Left lung (tissue), 10 donors: ENCODE measurements around the gene SREBF1. TPM values are rescaled to one million over a fixed set of nuclear protein-coding genes. Genes with fewer than 3 reads are reported as not detected.
A peak's percentile ranks its signal among the peaks of the same experiment; 100 is the strongest.

Experiments used
- ATAC-seq: fragments of 200-7000 bp; cut with Tn5 transposase; one replicate; pipeline ENCODE4 v1.9.1; 2020; ENCODE audit warnings: moderate library complexity
- DNase-seq, 4 donors: peaks; one replicate each; pipeline ENCODE4 v3.0.0-alpha.2; 2013 to 2020
- H3K27ac ChIP-seq, 2 donors: fragments of 200-600 bp; sonication (generic) in 1 of 2; one replicate each; pipeline versions ENCODE4 v1.5.0 to v1.8.0; 2020 to 2021
- H3K27me3 ChIP-seq, 2 donors: fragments of 200-600 bp; sonication (generic) in 1 of 2; one replicate each; pipeline versions ENCODE4 v1.5.0 to v1.8.0; 2020 to 2021
- H3K36me3 ChIP-seq, 2 donors: fragments of 200-600 bp; sonication (generic) in 1 of 2; one replicate each; pipeline versions ENCODE4 v1.5.0 to v1.8.0; 2020 to 2021
- H3K4me1 ChIP-seq, 2 donors: fragments of 200-600 bp; one replicate each; pipeline ENCODE4 v1.8.0; 2021
- H3K4me3 ChIP-seq, 2 donors: fragments of 200-600 bp; sonication (generic) in 1 of 2; one replicate each; pipeline versions ENCODE4 v1.5.0 to v1.8.0; 2020 to 2021; ENCODE audit warnings: mild to moderate bottlenecking in 1 of 2
- H3K9me3 ChIP-seq, 2 donors: fragments of 200-600 bp; sonication (generic) in 1 of 2; one replicate each; pipeline versions ENCODE4 v1.5.0 to v1.8.0; 2020 to 2021
- intact Hi-C, 2 donors: fragments of 100-400 bp; cut with DNase I; formaldehyde crosslinking; loops; one replicate each; pipeline versions ENCODE4 v1.11.2 to v1.14.2; 2022
- polyA plus RNA-seq, 6 donors: library from polyadenylated mRNA; unstranded; fragments of 120-200 nt; gene quantifications; one replicate each; pipeline ENCODE4 v1.2.1, GENCODE V29; 2013; ENCODE audit not compliant: insufficient read length in 6 of 6
- total RNA-seq, 2 donors: library from RNA; stranded (reverse); fragmentation: NEBNext Ultra II Directional; extraction: Animal tissue kit (Norgen Biotek cat#: 25700); gene quantifications; one replicate each; pipeline ENCODE4 v1.2.1, GENCODE V29; 2021
- TF ChIP-seq, protein P1 (sequence below), 2 donors: fragments of 200-600 bp; sonication (generic) in 1 of 2; IDR thresholded peaks; one replicate each; pipeline versions ENCODE4 v1.5.0 to v1.8.0; 2021; ENCODE audit warnings: antibody characterized with exemption in 2 of 2
- donor health status: DM: no; HTN: yes; CAD: no.
- donor health status: DM: no; HTN: no; CAD: no.

SREBF1 gene
- total and polyA plus RNA-seq, 8 donors = 27.9 to 122 (median 46.4) TPM

DNA sequence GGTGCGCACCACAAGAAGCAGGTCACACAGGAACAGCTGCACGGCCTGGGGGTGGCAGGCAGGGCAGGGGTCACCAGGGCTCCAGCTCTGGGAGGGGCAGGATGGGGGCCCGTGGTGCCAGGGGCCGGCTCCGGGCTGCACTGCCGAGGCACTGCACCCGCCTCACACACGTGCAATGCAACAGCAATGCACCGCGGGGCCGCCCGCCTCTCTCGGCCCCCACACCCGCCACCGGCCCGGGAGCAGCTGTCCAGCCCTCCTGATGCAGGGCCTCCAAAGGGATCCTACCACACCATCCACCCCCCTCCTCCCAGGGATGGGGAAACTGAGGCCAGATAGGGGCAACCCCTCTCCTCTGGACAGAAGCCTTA, 23.1 kb downstream of the SREBF1 start:
- peaks cover 15 to 33% of the 10 kb centered on the region in 2 donors for H3K4me1 ChIP-seq
- intact Hi-C loops = loop anchor here (5.0 to 10.0 kb wide), 2 partner anchors 49 to 51 kb away; no protein-coding TSS in a partner anchor
- no peaks in the 10 kb centered on the region for H3K9me3 ChIP-seq
- H3K27me3 ChIP-seq = no peaks in the 10 kb centered on the region
- DNase-seq = peak in 1 of 4 donors; percentile 81
- no peak overlapping the region for H3K27ac ChIP-seq
- TF ChIP-seq, protein P1, sequence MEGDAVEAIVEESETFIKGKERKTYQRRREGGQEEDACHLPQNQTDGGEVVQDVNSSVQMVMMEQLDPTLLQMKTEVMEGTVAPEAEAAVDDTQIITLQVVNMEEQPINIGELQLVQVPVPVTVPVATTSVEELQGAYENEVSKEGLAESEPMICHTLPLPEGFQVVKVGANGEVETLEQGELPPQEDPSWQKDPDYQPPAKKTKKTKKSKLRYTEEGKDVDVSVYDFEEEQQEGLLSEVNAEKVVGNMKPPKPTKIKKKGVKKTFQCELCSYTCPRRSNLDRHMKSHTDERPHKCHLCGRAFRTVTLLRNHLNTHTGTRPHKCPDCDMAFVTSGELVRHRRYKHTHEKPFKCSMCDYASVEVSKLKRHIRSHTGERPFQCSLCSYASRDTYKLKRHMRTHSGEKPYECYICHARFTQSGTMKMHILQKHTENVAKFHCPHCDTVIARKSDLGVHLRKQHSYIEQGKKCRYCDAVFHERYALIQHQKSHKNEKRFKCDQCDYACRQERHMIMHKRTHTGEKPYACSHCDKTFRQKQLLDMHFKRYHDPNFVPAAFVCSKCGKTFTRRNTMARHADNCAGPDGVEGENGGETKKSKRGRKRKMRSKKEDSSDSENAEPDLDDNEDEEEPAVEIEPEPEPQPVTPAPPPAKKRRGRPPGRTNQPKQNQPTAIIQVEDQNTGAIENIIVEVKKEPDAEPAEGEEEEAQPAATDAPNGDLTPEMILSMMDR (IDR thresholded peaks at IDR 0.05) = no peak
- peaks cover 0 to 91% of the 10 kb centered on the region in 2 donors for H3K36me3 ChIP-seq
- H3K4me3 ChIP-seq = no peak overlapping the region
- ATAC-seq = no peak

DNA sequence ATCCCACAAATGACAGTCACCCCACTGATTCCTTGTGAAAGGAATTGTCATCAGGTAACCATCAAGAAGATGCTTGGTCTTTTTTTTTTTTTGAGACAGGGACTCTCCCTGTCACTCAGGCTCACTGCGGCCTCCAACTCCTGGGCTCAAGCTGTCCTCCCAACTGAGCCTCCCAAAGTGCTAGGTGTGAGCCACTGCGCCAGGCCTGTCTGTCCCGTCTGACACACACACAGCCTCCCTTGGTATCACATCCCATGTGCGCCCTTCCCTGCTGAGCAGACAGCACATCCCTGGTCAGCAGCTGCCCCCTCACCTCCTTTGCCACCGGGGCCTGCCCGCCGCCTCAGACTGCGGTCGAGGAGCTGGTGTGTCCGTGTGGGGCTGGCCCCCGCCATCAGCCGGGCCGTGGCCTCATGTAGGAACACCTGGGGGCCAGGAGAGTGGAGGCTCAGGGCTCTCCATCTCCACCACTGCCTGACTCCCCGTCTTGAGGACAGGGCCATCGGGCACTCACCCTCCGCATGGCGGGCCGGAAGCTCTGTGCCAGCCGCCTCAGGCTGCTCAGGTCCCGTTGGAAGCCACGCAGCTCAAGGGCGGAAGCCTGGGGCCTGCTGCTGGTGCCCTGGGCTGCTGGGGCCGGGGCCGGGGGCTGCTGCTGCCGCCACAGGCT, 23.6 kb downstream of the SREBF1 start:
- DNase-seq (no peak), ATAC-seq (no peak)
- peaks cover 12 to 27% of the 10 kb centered on the region in 2 donors for H3K4me1 ChIP-seq
- no peaks in the 10 kb centered on the region for H3K9me3 ChIP-seq
- peaks cover 0 to 86% of the 10 kb centered on the region in 2 donors for H3K36me3 ChIP-seq
- intact Hi-C loops = loop anchor here (5.0 to 10.0 kb wide), 2 partner anchors 49 to 52 kb away; no protein-coding TSS in a partner anchor
- H3K27ac ChIP-seq = no peak overlapping the region
- H3K4me3 ChIP-seq = no peak overlapping the region
- H3K27me3 ChIP-seq = no peaks in the 10 kb centered on the region
- TF ChIP-seq, protein P1 (IDR thresholded peaks at IDR 0.05) = no peak

DNA sequence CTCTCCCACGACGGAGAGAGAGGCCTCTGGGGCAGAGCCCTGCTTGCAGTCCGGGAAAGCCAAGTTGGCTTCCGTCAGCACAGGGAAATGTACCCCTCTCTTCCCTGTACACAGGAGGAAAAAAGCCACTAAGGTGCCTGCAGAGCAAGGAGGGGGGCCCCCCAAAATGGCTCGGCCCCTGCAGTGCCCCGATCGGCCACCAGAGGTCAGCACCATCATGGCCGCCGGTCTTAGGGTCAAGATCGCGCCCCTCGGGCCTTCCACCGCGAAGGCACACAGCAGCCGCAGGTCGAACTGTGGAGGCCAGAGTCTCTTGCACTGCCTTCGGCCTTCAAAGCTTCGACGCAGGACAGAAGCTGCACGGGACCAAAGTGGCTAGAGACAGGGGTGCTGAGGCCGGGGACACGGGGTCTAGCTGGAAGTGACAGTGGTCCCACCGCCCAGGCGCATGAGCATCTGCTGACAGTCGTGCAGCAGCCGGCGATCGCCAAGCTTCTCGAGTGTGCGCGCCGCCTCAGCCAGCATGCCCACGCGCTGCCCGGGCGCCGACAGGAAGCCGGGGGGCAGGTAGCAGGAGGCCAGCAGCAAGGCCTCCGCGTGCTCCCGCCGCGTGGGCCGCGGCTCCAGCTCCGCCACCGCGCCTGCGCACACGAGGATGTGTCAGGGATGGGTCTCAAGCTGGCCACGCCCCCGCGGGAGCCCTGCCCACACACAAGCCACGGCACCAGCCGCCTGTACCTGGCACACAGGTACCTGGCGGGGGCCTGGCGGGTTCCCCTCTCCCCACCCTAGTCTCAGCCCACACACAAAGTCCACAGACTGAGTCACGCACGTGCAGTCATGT, 24.4 kb downstream of the SREBF1 start:
- peak in 2 of 4 donors; percentile 73 to 91 for DNase-seq
- Histone ChIP-seq H3K27ac (peak overlapping the region; percentile 23 to 33), H3K4me1 (peaks cover 12 to 22% of the 10 kb centered on the region in 2 donors), H3K9me3 (no peaks in the 10 kb centered on the region), H3K4me3 (no peak overlapping the region), H3K36me3 (peaks cover 0 to 81% of the 10 kb centered on the region in 2 donors), H3K27me3 (no peaks in the 10 kb centered on the region)
- TF ChIP-seq, protein P1 (IDR thresholded peaks at IDR 0.05) = peak; percentile 100
- peak; percentile 69 for ATAC-seq
- intact Hi-C loops = loop anchor here (5.0 to 10.0 kb wide), 2 partner anchors 50 to 52 kb away; no protein-coding TSS in a partner anchor

DNA sequence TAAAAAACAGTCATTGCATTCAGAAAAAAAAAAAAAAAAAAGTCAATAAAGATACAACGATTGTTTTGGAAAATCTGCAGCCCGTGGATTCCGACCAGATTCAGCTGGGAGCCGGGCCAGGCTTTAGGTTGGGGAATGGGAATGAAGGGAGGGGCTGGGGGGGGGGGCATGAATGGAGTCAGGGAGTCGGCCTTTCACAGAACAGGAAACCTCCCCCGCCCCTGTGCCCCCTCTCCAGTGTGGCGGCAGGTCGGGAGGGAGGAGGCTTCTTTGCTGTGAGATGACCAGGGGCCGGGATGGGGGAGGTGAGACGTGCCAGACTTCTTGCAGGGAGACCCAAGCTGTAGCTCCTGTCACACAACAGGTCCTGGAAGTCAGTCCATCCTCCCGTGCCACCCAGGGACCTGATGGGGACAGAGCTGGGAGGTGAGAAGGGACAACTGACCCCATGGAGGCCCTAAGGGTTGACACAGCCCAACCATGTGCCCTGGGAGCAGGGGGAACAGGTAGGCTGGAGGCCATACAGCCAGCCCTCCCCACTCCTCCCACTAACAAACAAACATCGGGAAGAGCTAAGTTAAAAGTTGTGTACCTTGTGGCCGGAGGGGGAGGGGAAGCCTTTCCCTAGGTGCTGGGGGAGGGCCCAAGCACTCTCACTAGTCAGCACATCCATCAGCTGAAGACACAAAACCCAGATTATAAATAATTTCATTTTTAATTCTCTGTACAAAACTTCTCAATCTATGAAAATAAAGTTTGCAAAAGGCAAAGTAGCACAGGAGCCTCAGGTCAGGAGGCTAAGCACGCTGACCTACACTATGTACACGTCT, 25.2 kb downstream of the SREBF1 start:
- Histone ChIP-seq H3K27me3 (no peaks in the 10 kb centered on the region), H3K36me3 (peaks cover 0 to 73% of the 10 kb centered on the region in 2 donors), H3K4me1 (peaks cover 12 to 22% of the 10 kb centered on the region in 2 donors), H3K9me3 (no peaks in the 10 kb centered on the region), H3K4me3 (no peak overlapping the region), H3K27ac (peak overlapping the region in 1 of 2 donors; percentile 23)
- TF ChIP-seq, protein P1 (IDR thresholded peaks at IDR 0.05) = no peak
- ATAC-seq = peak; percentile 8
- DNase-seq = peak in 2 of 4 donors; percentile 70 to 76
- intact Hi-C loops = loop anchor here (5.0 to 10.0 kb wide), 2 partner anchors 51 to 53 kb away; no protein-coding TSS in a partner anchor
